ENCODE measurements around the gene PTPRT. TPM values are rescaled to one million over a fixed set of nuclear protein-coding genes. Genes with fewer than 3 reads are reported as not detected.

The PTPRT gene
- total and polyA plus RNA-seq, 2 of the 13 experiments (the other 11 are each of a cell fraction or from before 2014, with no cell fraction given), result under 0.01 to 0.09 TPM

DNA sequence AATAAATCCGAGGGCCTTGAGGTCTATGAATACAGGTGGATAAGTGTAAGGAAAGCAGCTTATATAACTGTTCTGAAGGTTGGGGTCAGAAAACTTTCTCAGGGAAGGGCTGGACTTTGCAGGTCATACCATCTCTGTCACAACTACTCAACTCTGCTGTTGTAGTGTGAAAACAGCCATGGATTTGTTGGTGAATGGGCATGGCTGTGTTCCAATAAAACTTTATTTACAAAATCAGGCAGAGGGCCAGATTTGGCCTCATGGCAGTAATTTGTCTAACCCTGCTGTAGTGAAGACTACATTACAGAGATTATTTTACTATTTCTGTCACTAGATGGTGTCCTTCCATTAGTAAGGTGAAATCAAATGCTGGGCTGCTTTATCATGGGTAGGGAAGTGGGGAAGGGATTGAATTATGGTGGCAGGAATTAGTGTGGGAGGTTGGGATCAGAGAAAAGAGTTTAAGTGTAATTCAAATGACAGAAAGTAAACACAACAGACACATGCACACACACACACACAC, 1161.9 kb downstream of the PTPRT start:
- H3K9ac ChIP-seq (ENCODE audit: insufficient read depth, low read depth, low read length), result no peak overlapping the region
- no peak overlapping the region for H3K4me3 ChIP-seq (replicated peaks in 1 of 3; ENCODE audit: insufficient read depth in 1 of 3, low read depth in 2 of 3, low read length in 3 of 3)
- intact Hi-C loops (cut with micrococcal nuclease; ENCODE audit: unreplicated experiment), result loop anchor here (2.0 kb wide), 1 partner anchor 503 kb away; no protein-coding TSS in a partner anchor
- no peaks in the 10 kb centered on the region for H4K20me1 ChIP-seq (ENCODE audit: insufficient read depth, low read length)
- no peaks in the 10 kb centered on the region for H3K36me3 ChIP-seq (replicated peaks in 1 of 2; ENCODE audit: control insufficient read depth in 1 of 2, insufficient read depth in 2 of 2, low read length in 2 of 2)
- H3K27me3 ChIP-seq (ENCODE audit: control insufficient read depth in 1 of 2, insufficient read depth in 2 of 2, low read length in 2 of 2), result no peaks in the 10 kb centered on the region
- DNase-seq (ENCODE audit: low spot score) (no peak), FAIRE-seq (peak; percentile 30), ATAC-seq (peak; percentile 55)
- no peak overlapping the region for H3K27ac ChIP-seq (ENCODE audit: extremely low read length, insufficient read depth, low read length)
- CTCF ChIA-PET (ENCODE audit: low intra/inter-chr PET ratio, low total read pairs), result no interaction called here
- no TSS peak for BruUV-seq (replicated peaks)
- no peak overlapping the region for H3K4me2 ChIP-seq (ENCODE audit: low read depth, low read length)
- in situ Hi-C loops (cut with HindIII; ENCODE audit: extremely low pct_ligation_motif_present, low pct_unique_long_range_greater_than_20kb), result no loop called here
- 0% methylated on average over 1 of the region's 1 CpG for WGBS (ENCODE audit: low lambda C conversion rate)
- POLR2A ChIA-PET, result no interaction called here
- no peaks in the 10 kb centered on the region for H3K79me2 ChIP-seq (ENCODE audit: insufficient read depth, low read length)
- no peaks in the 10 kb centered on the region for H3K4me1 ChIP-seq (ENCODE audit: insufficient read depth, low read length)
- no peaks in the 10 kb centered on the region for H3K9me3 ChIP-seq (ENCODE audit: low read length)
- H2AFZ ChIP-seq (ENCODE audit: low read length), result no peak overlapping the region
- TF ChIP-seq CBX2 (IDR thresholded peaks at IDR 0.05; ENCODE audit: low read depth, low read length), result no peak
- no peak for TF ChIP-seq CBX2 (CRISPR knock-in tag; IDR thresholded peaks at IDR 0.05; ENCODE audit: low read depth)
- TF ChIP-seq NCOA5 (CRISPR knock-in tag; IDR thresholded peaks at IDR 0.05), result no peak
- no peak for TF ChIP-seq HCFC1 (IDR thresholded peaks at IDR 0.05; ENCODE audit: low read depth, low read length)
- TF ChIP-seq SMC3 (IDR thresholded peaks at IDR 0.05; ENCODE audit: low read length), result peak; percentile 19; the same call in 1 of the 2 replicates
- no peak for TF ChIP-seq NONO (IDR thresholded peaks at IDR 0.05)
- no peak for TF ChIP-seq NONO (CRISPR knock-in tag; conservative IDR thresholded peaks at IDR 0.05)
- TF ChIP-seq, protein P1, sequence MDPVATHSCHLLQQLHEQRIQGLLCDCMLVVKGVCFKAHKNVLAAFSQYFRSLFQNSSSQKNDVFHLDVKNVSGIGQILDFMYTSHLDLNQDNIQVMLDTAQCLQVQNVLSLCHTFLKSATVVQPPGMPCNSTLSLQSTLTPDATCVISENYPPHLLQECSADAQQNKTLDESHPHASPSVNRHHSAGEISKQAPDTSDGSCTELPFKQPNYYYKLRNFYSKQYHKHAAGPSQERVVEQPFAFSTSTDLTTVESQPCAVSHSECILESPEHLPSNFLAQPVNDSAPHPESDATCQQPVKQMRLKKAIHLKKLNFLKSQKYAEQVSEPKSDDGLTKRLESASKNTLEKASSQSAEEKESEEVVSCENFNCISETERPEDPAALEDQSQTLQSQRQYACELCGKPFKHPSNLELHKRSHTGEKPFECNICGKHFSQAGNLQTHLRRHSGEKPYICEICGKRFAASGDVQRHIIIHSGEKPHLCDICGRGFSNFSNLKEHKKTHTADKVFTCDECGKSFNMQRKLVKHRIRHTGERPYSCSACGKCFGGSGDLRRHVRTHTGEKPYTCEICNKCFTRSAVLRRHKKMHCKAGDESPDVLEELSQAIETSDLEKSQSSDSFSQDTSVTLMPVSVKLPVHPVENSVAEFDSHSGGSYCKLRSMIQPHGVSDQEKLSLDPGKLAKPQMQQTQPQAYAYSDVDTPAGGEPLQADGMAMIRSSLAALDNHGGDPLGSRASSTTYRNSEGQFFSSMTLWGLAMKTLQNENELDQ (CRISPR knock-in tag; IDR thresholded peaks at IDR 0.05; ENCODE audit: borderline replicate concordance), result no peak
- TF ChIP-seq U2AF1 (optimal IDR thresholded peaks at IDR 0.05; ENCODE audit: low read depth, low read length), result no peak
- TF ChIP-seq, protein P2, sequence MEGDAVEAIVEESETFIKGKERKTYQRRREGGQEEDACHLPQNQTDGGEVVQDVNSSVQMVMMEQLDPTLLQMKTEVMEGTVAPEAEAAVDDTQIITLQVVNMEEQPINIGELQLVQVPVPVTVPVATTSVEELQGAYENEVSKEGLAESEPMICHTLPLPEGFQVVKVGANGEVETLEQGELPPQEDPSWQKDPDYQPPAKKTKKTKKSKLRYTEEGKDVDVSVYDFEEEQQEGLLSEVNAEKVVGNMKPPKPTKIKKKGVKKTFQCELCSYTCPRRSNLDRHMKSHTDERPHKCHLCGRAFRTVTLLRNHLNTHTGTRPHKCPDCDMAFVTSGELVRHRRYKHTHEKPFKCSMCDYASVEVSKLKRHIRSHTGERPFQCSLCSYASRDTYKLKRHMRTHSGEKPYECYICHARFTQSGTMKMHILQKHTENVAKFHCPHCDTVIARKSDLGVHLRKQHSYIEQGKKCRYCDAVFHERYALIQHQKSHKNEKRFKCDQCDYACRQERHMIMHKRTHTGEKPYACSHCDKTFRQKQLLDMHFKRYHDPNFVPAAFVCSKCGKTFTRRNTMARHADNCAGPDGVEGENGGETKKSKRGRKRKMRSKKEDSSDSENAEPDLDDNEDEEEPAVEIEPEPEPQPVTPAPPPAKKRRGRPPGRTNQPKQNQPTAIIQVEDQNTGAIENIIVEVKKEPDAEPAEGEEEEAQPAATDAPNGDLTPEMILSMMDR (CRISPR knock-in tag; IDR thresholded peaks at IDR 0.05), result peak; percentile 44
- TF ChIP-seq THAP11 (CRISPR knock-in tag; IDR thresholded peaks at IDR 0.05), result no peak
- TF ChIP-seq, protein P3, sequence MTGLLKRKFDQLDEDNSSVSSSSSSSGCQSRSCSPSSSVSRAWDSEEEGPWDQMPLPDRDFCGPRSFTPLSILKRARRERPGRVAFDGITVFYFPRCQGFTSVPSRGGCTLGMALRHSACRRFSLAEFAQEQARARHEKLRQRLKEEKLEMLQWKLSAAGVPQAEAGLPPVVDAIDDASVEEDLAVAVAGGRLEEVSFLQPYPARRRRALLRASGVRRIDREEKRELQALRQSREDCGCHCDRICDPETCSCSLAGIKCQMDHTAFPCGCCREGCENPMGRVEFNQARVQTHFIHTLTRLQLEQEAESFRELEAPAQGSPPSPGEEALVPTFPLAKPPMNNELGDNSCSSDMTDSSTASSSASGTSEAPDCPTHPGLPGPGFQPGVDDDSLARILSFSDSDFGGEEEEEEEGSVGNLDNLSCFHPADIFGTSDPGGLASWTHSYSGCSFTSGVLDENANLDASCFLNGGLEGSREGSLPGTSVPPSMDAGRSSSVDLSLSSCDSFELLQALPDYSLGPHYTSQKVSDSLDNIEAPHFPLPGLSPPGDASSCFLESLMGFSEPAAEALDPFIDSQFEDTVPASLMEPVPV (CRISPR knock-in tag; IDR thresholded peaks at IDR 0.05), result no peak
